K562 (cell line): ENCODE measurements around the gene SPATA31C2. TPM values are rescaled to one million over a fixed set of nuclear protein-coding genes. Genes with fewer than 3 reads are reported as not detected.

Experiments used
- ADNP ChIP-seq: fragments of 200-800 bp; sonication (Bioruptor generic); IDR thresholded peaks from 2 replicates; pipeline ENCODE4 v1.6.1; 2016; ENCODE audit warnings: missing genetic modification characterization, missing compliant biosample characterization
- BRD9 ChIP-seq: fragments of 450-650 bp; IDR thresholded peaks from 2 replicates; pipeline ENCODE4 v1.6.1; 2018; ENCODE audit warnings: low read depth; ENCODE audit not compliant: partially characterized antibody
- HNRNPLL ChIP-seq: fragments of 200-400 bp; formaldehyde crosslinking; IDR thresholded peaks from 2 replicates; pipeline ENCODE4 v1.6.1; 2017; ENCODE audit warnings: low read length, low read depth, mild to moderate bottlenecking; ENCODE audit not compliant: poor library complexity, severe bottlenecking
- LEF1 ChIP-seq: fragments of 450-650 bp; IDR thresholded peaks from 2 replicates; pipeline ENCODE4 v1.6.1; 2016; ENCODE audit warnings: mild to moderate bottlenecking
- PHB2 ChIP-seq: fragments of 450-650 bp; IDR thresholded peaks from 2 replicates; pipeline ENCODE4 v1.6.1; 2017; ENCODE audit warnings: low read depth
- TFAM ChIP-seq: fragments of 250-450 bp; sonication (Bioruptor Pico); conservative IDR thresholded peaks from 2 replicates; pipeline ENCODE4 v1.5.0; 2021; ENCODE audit warnings: mild to moderate bottlenecking, moderate library complexity
- U2AF2 ChIP-seq: fragments of 200-400 bp; formaldehyde crosslinking; optimal IDR thresholded peaks from 2 replicates; pipeline ENCODE3; 2017; ENCODE audit warnings: low read depth, mild to moderate bottlenecking, low read length
- WHSC1 ChIP-seq: IDR thresholded peaks from one replicate; pipeline ENCODE4 v1.6.1; 2012; ENCODE audit warnings: low read length, control low read depth, inconsistent platforms
- ZNF76 ChIP-seq: fragments of 250-450 bp; sonication (Bioruptor Pico); IDR thresholded peaks from 2 replicates; pipeline ENCODE4 v1.4.0; 2020; ENCODE audit warnings: mild to moderate bottlenecking, moderate library complexity, borderline replicate concordance
- polyA plus RNA-seq, 8 experiments: library from polyadenylated mRNA; depleted of rRNA in 4 of 8; stranded (reverse) in 5 of 8; unstranded in 3 of 8; fragments of >200 nt; fragmentation: Nextera tagmentation in 2 of 8; fragmentation: Illumina TruSeq in 1 of 8; extraction: Ambion mirVana in 2 of 8; extraction: Trizol in 1 of 8; gene quantifications; 2 replicates each; pipeline versions ENCODE4 v1.2.1 to v1.2.3, GENCODE V29; 2011 to 2014; ENCODE audit warnings: inconsistent platforms in 1 of 8, missing spikeins in 1 of 8
- total RNA-seq, 7 experiments: library from RNA; depleted of rRNA in 6 of 7; stranded (reverse); fragments of >200 nt in 6 of 7; fragmentation: Illumina TruSeq in 2 of 7; extraction: Trizol in 2 of 7; gene quantifications; 2 replicates each; pipeline versions ENCODE4 v1.2.1 to v1.2.3, GENCODE V29; 2011 to 2021; ENCODE audit warnings: low replicate concordance in 1 of 7
- TF ChIP-seq, protein P1 (sequence below): fragments of 450-650 bp; formaldehyde crosslinking; IDR thresholded peaks from 2 replicates; pipeline ENCODE4 v1.4.0; 2020; ENCODE audit warnings: mild to moderate bottlenecking, moderate library complexity
- TF ChIP-seq, protein P2 (sequence below): sonication (generic); formaldehyde crosslinking; IDR thresholded peaks from 2 replicates; pipeline ENCODE4 v1.8.1; 2023; ENCODE audit warnings: mild to moderate bottlenecking, missing genetic modification reagents

The SPATA31C2 gene
- total and polyA plus RNA-seq, 9 of the 15 experiments (the other 6 are each of a cell fraction or from before 2014, with no cell fraction given) = 0.04 to 0.27 (median 0.16) TPM

DNA sequence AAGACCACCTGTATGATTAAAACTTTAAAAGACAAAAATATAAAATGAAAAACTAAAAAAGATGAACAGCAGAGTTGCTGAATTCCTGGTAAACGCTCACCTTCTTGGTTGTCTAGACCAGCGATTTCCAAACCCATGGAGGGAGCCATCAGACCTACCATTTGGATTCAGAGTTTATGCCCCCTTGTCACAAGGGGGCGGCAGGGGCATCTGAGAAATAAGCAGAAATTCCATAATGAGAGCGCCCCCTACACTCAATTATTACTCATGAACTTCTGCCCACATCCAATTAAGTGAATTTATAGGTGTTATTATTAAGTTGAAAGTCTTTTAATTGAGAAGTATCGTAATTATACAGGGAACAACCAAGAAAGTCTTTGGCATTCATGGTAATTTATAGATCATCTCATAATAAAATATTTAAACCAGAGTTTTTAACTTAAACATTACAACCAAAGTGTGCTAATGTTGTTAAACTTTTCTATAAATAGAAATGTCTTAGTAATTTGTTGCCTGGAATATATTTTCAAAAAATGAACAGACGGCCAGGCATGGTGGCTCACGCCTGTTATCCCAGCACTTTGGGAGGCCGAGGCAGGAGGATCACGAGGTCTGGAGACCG is 35.2 kb upstream of the SPATA31C2 start (continued):
- TF ChIP-seq, protein P1, sequence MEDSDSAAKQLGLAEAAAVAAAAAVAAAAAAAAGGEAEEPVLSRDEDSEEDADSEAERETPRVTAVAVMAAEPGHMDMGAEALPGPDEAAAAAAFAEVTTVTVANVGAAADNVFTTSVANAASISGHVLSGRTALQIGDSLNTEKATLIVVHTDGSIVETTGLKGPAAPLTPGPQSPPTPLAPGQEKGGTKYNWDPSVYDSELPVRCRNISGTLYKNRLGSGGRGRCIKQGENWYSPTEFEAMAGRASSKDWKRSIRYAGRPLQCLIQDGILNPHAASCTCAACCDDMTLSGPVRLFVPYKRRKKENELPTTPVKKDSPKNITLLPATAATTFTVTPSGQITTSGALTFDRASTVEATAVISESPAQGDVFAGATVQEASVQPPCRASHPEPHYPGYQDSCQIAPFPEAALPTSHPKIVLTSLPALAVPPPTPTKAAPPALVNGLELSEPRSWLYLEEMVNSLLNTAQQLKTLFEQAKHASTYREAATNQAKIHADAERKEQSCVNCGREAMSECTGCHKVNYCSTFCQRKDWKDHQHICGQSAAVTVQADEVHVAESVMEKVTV = peak; percentile 57; the same call in 1 of the 2 replicates
- TF ChIP-seq, protein P2, sequence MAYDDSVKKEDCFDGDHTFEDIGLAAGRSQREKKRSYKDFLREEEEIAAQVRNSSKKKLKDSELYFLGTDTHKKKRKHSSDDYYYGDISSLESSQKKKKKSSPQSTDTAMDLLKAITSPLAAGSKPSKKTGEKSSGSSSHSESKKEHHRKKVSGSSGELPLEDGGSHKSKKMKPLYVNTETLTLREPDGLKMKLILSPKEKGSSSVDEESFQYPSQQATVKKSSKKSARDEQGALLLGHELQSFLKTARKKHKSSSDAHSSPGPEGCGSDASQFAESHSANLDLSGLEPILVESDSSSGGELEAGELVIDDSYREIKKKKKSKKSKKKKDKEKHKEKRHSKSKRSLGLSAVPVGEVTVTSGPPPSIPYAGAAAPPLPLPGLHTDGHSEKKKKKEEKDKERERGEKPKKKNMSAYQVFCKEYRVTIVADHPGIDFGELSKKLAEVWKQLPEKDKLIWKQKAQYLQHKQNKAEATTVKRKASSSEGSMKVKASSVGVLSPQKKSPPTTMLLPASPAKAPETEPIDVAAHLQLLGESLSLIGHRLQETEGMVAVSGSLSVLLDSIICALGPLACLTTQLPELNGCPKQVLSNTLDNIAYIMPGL (CRISPR knock-in tag) = no peak
- no peak for TF ChIP-seq WHSC1
- no peak for TF ChIP-seq LEF1
- no peak for TF ChIP-seq U2AF2
- no peak for TF ChIP-seq TFAM
- no peak for TF ChIP-seq ADNP (tag)
- TF ChIP-seq HNRNPLL = no peak
- no peak for TF ChIP-seq ZNF76
- TF ChIP-seq PHB2 = no peak
- TF ChIP-seq BRD9 = no peak
